Stimulated activated CD8-positive, alpha-beta memory T cell treated with anti-CD3 and anti-CD28 coated beads, Interleukin-12 subunit alpha, Interleukin-12 subunit beta, amount 100 ng/mL, for 4 hours (primary cell): ENCODE measurements around the gene PLK1.

Experiments used
- DNase-seq: peaks from one replicate; pipeline ENCODE4 v3.0.0-alpha.2; 2020; ENCODE audit warnings: low read depth

Gene PLK1

DNA sequence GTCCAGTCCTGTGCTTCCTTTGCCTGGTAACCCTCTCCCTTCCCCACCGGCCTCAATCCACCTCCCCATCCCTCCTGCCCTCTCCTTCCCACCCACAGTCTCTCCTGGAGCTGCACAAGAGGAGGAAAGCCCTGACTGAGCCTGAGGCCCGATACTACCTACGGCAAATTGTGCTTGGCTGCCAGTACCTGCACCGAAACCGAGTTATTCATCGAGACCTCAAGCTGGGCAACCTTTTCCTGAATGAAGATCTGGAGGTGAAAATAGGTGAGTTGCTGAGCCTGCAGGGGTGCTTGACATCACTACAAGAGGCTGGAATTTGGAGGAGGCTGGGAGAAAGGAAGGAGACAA, 1.3 kb downstream of the PLK1 start:
- no peak for DNase-seq

- no peak for DNase-seq
These were observed 3.5 kb downstream of the PLK1 start for GRCh38 chr16:23682181-23682580.

- DNase-seq: no peak
These were observed 4.8 kb downstream of the PLK1 start for GRCh38 chr16:23683487-23683886.

- DNase-seq: no peak
These were observed 8.5 kb downstream of the PLK1 start for GRCh38 chr16:23687034-23687808.

DNA sequence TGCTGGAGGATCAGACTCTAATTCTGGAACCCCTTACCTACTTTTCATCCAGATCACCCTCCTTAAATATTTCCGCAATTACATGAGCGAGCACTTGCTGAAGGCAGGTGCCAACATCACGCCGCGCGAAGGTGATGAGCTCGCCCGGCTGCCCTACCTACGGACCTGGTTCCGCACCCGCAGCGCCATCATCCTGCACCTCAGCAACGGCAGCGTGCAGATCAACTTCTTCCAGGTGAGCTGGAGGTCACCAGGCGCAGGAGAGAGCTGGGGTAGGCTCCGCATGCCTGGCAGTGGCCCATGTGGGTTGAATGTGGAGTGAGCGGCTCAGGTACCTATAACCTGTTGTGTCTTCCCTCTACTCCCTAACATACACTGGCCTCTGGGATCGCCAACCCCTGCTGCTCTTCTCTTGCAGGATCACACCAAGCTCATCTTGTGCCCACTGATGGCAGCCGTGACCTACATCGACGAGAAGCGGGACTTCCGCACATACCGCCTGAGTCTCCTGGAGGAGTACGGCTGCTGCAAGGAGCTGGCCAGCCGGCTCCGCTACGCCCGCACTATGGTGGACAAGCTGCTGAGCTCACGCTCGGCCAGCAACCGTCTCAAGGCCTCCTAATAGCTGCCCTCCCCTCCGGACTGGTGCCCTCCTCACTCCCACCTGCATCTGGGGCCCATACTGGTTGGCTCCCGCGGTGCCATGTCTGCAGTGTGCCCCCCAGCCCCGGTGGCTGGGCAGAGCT, 10.9 kb downstream of the PLK1 start:
- DNase-seq: no peak

DNA sequence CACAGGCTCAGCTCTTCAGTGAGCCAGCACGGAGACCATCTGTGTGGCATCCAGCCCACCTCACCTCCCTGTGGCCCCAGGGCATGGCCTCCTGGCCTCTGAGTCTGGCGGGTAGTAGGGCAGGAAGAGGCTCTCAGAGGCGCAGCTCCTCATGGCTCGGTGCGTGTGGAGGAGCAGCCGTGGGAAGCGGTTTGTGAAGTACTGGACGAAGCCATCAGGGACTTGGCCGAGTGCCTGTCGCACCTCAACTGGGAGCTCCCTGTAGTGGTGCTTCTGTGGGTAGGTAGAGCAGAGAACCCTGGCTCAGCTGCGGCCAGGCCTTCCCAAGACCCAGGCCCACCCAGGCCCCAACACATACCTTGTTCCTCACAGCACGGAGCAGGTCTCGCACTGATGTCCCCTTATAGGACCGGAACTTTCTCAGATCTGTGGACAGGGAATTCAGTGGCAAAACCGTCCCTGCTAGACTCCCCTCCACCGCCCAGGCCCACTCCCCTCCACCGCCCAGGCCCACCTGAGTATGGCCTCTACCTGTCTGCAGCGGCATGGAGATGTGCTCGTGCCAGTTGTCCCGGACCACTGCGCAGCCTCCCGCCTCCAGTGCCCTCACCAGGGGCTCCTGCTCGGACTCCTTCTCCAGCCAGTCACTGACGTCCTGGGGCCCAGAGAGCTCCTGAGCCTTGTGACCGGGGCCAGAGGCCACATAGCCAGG, 12.2 kb downstream of the PLK1 start:
- DNase-seq: no peak

DNA sequence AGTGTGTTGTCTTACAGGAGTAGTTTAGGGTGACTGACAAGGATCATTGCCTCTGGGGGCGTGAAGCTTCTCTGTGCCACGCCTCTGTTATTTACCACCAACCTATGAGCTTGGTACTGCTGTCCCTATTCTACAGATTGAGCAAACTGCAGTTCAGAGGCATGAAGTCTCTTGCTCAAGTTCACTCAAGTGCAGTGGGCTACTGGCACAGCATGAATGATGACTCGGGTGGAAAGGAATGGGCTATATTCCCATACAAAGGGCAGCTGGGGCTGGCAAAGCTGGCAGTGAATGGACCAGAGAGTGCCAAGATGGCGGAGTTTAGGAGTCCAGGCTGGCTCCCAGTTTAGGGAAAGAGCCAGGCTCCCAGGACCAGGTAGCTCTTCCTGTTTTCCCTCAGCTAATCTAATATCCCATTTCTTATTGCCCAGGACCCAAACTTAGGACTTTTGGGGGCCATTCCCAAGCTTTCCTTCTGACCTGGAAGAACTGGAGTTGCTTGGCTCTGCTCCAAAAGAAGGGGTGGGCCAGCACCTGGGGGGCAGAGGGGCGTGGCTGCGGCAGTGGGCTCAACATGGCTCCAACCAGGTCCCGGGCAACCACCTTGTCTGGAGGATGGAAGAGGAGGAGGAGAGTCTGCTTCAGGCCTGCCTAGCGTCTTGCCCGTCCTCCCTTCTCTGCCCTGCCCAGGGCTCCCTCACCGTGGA, 12.9 kb downstream of the PLK1 start:
- DNase-seq: no peak

DNA sequence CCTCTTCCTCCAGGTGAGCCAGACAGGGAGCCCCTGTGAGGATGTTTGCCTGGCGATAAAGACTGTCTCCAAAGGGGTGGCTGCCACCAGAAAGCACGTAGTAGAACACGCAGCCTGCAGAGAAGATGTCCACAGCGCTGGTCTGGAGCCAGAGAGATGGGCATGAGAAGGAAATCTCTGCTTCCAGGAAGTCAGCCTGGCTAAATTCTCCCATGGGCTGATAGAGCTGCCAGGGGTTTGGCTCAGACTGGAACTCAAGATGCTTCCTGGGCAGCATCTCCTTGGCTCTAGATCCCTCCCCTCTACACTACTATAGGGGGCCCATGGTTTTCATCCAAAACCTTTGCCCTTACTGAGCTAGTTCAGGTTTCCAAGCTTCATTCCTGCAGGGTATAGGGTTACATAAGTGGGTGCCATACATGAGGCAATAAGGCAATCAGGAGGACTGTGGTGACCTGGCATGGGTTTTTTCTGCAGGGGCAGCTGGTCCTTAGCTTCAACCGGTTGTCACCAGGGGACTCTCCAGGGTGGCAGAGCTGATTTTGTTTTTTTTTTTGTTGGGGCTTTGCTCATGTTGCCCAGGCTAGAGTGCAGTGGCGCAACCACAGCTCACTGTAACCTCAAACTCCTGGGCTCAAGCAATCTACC, 13.6 kb downstream of the PLK1 start:
- DNase-seq: no peak

DNA sequence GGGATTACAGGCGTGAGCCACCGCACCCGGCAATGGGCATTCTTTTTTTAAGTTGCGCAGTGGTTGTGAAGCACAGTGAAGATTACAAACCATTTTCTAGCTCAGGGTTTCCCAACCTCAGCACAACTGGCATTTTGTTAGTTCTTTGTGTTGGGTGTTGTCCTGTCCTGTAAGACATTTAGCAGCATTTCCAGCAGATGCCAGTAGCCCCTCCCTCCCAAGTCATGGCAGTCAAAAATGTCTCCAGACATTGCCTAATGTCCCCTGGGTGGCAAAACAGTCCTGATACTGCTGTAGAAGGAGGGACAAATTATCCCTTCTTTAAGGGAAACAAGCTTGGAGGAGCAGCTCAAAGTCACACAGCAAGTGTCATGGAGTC, 15.6 kb downstream of the PLK1 start:
- no peak for DNase-seq

DNA sequence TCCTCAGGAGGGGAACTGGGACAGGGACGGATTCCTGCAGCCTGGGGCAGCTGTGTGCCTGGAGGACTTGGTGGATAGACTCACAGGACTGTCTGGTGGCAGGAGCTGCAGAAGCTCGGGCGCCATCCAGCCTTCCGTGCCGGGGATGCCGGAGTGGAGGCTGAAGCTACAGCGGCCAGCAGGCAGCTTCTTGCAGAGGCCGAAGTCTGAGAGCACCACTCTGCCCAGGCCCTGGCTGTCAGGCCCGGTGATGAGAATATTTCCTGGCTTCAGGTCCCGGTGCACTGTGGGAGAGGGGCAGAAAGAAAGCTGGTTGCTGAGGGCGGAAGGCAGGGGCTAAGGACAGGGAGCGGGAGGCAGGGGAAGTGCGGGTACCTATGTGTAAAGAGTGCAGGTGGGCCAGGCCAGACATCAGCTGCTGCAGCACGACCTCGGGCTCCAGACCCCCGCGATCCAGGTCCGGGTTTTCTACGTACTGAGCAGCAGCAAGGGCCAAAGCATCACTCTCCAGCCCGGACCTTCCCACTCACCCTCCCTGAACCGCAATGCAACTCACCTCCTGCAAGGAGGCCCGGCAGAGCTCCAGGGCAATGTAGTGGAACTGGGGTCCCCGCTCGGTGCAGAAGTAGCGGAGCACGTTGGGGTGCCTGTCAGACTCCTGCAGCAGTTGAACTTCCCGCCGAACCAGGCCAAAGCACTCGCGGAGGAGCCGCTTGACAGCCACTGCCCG, 16.1 kb downstream of the PLK1 start:
- DNase-seq: no peak

DNA sequence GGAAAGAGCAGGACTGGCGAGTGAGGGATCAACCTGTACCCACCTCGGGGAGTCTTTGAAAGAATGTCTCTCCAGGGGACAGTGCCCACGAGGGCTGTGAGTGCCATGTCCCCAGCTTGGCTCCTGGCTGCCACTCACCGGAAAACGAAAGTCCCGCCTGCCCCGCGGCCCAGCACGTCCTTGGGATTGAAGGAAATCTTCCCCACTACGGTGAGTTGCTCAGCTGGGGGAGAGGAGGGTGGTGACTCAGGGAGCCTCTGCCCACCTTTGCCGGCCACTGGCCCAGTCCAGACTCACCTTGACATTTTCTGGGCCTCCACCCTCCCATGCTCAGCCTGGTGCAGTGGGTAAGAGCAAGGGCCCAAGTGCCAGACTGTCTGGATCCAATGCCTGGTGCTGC, 17.1 kb downstream of the PLK1 start:
- DNase-seq: no peak

DNA sequence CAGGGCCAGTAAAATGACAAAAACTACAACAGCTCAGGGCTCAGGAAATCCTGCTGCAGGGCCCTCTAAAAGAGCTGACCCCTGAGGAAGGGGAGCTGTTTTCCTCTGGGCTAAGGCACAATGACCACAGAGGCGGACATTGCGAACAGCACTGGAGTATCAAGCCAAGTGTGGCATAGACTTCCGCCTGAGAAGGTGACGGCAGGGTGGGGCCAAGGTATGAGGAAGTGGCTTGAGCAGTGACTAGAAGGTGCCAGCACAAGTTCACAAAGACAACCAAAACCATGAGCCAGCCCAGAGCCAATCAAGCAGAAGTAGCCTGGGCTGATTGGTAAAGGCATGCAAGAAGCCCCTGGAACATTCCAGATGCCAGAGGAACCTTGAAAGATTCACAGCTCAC, 20.4 kb downstream of the PLK1 start:
- no peak for DNase-seq

GRCh38 chr16:23700093-23700492, 21.4 kb downstream of the PLK1 start:
- DNase-seq: no peak

DNA sequence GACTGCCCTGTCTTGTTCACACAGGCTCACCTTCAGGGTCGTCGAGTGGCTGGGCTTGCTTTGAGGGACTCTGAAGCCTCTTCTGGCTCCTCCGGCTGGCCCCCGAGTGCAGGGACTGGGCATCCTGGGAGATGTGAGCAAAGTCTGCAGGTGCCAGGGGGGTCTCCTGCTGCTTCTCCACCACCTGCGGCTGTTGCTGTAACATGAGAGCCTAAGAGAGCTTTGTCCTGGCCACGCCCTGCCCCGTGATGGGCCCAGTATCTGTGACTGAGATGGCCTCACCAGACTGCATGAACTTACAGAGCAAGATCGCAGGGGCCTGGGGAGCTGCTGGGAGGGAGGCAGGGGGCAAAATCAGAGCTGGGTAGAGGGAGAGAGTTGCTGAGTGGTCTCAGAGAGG, 21.8 kb downstream of the PLK1 start:
- no peak for DNase-seq

GRCh38 chr16:23701045-23701444, 22.4 kb downstream of the PLK1 start:
- DNase-seq: no peak

GRCh38 chr16:23702951-23703350, 24.3 kb downstream of the PLK1 start:
- DNase-seq: no peak

- no peak for DNase-seq
These were observed 26.3 kb downstream of the PLK1 start for GRCh38 chr16:23704772-23705516.

DNA sequence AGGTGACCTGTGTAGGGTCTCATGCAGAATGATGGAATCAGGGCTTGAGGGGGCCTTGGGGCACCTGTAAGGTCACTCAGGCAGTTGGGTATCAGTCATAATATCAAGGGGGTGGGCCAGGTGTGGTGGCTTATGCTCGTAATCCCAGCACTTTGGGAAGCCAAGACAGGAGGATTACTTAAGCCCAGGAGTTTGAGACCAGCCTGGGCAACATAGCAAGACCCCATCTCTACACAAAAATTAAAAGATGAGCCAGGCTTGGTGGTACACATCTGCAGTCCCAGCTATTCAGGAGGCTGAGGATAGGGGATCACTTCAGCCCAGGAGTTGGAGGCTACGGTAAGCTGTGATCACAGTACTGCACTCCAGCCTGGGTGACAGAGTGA, 26.8 kb downstream of the PLK1 start:
- DNase-seq: no peak

GRCh38 chr16:23706439-23706838, 27.8 kb downstream of the PLK1 start:
- no peak for DNase-seq

- DNase-seq: no peak
These were observed 30.8 kb downstream of the PLK1 start for GRCh38 chr16:23709536-23709935.

GRCh38 chr16:23710008-23710407, 31.3 kb downstream of the PLK1 start:
- no peak for DNase-seq
